Smooth muscle cell (in vitro differentiated cells): ENCODE results near the gene PRKCE. TPM values are rescaled to one million over a fixed set of nuclear protein-coding genes. Genes with fewer than 3 reads are reported as not detected.

ENCODE experiments used
- DNase-seq: peaks from one replicate; lab custom pipeline; 2025; ENCODE audit not compliant: unreplicated experiment; lab: John Stamatoyannopoulos, UW
- H2AFZ ChIP-seq: fragments of 200-600 bp; sonication (generic); 2 replicates; pipeline ENCODE4 v1.6.0; 2016; ENCODE audit warnings: antibody characterized with exemption, low read depth, mild to moderate bottlenecking
- H3F3A ChIP-seq: fragments of 200-600 bp; sonication (generic); 2 replicates; pipeline ENCODE4 v1.6.0; 2017; ENCODE audit warnings: antibody characterized with exemption, low read depth
- H3K27ac ChIP-seq: fragments of 200-600 bp; sonication (generic); 2 replicates; pipeline ENCODE4 v1.5.1; 2016; ENCODE audit warnings: low read depth, mild to moderate bottlenecking
- H3K27me3 ChIP-seq: fragments of 200-600 bp; sonication (generic); 2 replicates; pipeline ENCODE4 v1.6.1; 2016; ENCODE audit warnings: low read depth, mild to moderate bottlenecking
- H3K36me3 ChIP-seq: fragments of 200-600 bp; sonication (generic); 2 replicates; pipeline ENCODE4 v1.5.1; 2016; ENCODE audit warnings: low read depth
- H3K4me1 ChIP-seq: fragments of 200-600 bp; sonication (generic); 2 replicates; pipeline ENCODE4 v1.5.1; 2016; ENCODE audit warnings: low read depth
- H3K4me2 ChIP-seq: fragments of 200-600 bp; sonication (generic); 2 replicates; pipeline ENCODE4 v1.6.0; 2016; ENCODE audit warnings: mild to moderate bottlenecking
- H3K4me3 ChIP-seq: fragments of 200-600 bp; sonication (generic); 2 replicates; pipeline ENCODE4 v1.5.1; 2016; ENCODE audit warnings: mild to moderate bottlenecking
- H3K79me2 ChIP-seq: fragments of 200-600 bp; sonication (generic); 2 replicates; pipeline ENCODE4 v1.6.0; 2016; ENCODE audit warnings: low read depth, mild to moderate bottlenecking
- H3K9ac ChIP-seq: fragments of 200-600 bp; sonication (generic); 2 replicates; pipeline ENCODE4 v1.6.0; 2016; ENCODE audit warnings: low read depth
- H3K9me3 ChIP-seq: fragments of 200-600 bp; sonication (generic); replicated peaks from 2 replicates; pipeline ENCODE4 v1.5.1; 2016; ENCODE audit warnings: low read depth
- H4K20me1 ChIP-seq: fragments of 200-600 bp; sonication (generic); 2 replicates; pipeline ENCODE4 v1.6.0; 2016; ENCODE audit warnings: low read depth
- CTCF ChIP-seq: fragments of 200-600 bp; sonication (generic); IDR thresholded peaks from 2 replicates; pipeline ENCODE4 v1.5.1; 2017; ENCODE audit warnings: borderline replicate concordance, mild to moderate bottlenecking, antibody characterized with exemption; ENCODE audit not compliant: insufficient read depth, poor library complexity, severe bottlenecking
- WGBS: methylation state at CpG from one replicate; pipeline ENCODE4 v1.1.7; 2016; ENCODE audit warnings: low lambda C conversion rate; 5-methylcytosine and 5-hydroxymethylcytosine counted together
- polyA plus RNA-seq: library from polyadenylated mRNA; unstranded; fragments of >200 nt; fragmentation: Nextera tagmentation; extraction: Ambion mirVana; gene quantifications from 2 replicates; pipeline ENCODE4 v1.2.1, GENCODE V29; 2016
- total RNA-seq: library from RNA; depleted of rRNA; stranded (reverse); fragments of >200 nt; gene quantifications from 2 replicates; pipeline ENCODE4 v1.2.3, GENCODE V29; 2014

Gene PRKCE
- total and polyA plus RNA-seq, 2 experiments from 2014 or later: 20.6 to 29.1 TPM

- 92% methylated on average over 5 of the region's 5 CpGs for WGBS
Observed at GRCh38 chr2:45636008-45636407, 15.5 kb upstream of the PRKCE start.

GRCh38 chr2:45637440-45637839 is 14.0 kb upstream of the PRKCE start:
- H3F3A ChIP-seq: no peaks in the 10 kb centered on the region
- DNase-seq: no peak
- no peak overlapping the region for H2AFZ ChIP-seq
- H3K4me1 ChIP-seq: no peaks in the 10 kb centered on the region
- H3K9me3 ChIP-seq: no peaks in the 10 kb centered on the region
- no peak overlapping the region for H3K4me3 ChIP-seq
- no peak overlapping the region for H3K27ac ChIP-seq
- TF ChIP-seq CTCF: no peak
- H4K20me1 ChIP-seq: no peaks in the 10 kb centered on the region
- WGBS: 72% methylated on average over 5 of the region's 5 CpGs
- no peaks in the 10 kb centered on the region for H3K36me3 ChIP-seq
- H3K9ac ChIP-seq: no peak overlapping the region
- H3K27me3 ChIP-seq: peaks cover 54% of the 10 kb centered on the region
- no peak overlapping the region for H3K4me2 ChIP-seq
- no peaks in the 10 kb centered on the region for H3K79me2 ChIP-seq

More at GRCh38 chr2:45636008-45636407, 15.5 kb upstream of the PRKCE start:
- TF ChIP-seq CTCF: no peak
- H4K20me1 ChIP-seq: no peaks in the 10 kb centered on the region
- no peak for DNase-seq
- H3K4me1 ChIP-seq: no peaks in the 10 kb centered on the region
- H3K4me3 ChIP-seq: no peak overlapping the region
- H3K4me2 ChIP-seq: no peak overlapping the region
- no peaks in the 10 kb centered on the region for H3K36me3 ChIP-seq
- no peaks in the 10 kb centered on the region for H3F3A ChIP-seq
- no peak overlapping the region for H3K9ac ChIP-seq
- H3K9me3 ChIP-seq: no peaks in the 10 kb centered on the region
- H3K27me3 ChIP-seq: peaks cover 44% of the 10 kb centered on the region
- no peaks in the 10 kb centered on the region for H3K79me2 ChIP-seq
- H3K27ac ChIP-seq: no peak overlapping the region
- H2AFZ ChIP-seq: no peak overlapping the region

- DNase-seq: no peak
- no peak for TF ChIP-seq CTCF
- Histone ChIP-seq H4K20me1 (no peaks in the 10 kb centered on the region), H3K27me3 (peaks cover 45% of the 10 kb centered on the region), H3K9me3 (no peaks in the 10 kb centered on the region), H3K4me3 (no peak overlapping the region), H3K36me3 (no peaks in the 10 kb centered on the region), H3K79me2 (no peaks in the 10 kb centered on the region), H3F3A (no peaks in the 10 kb centered on the region), H3K4me2 (no peak overlapping the region), H3K9ac (no peak overlapping the region), H3K4me1 (no peaks in the 10 kb centered on the region), H3K27ac (no peak overlapping the region), H2AFZ (no peak overlapping the region)
- 66% methylated on average over 2 of the region's 2 CpGs for WGBS
Observed at GRCh38 chr2:45640576-45640975, 10.9 kb upstream of the PRKCE start.

- Histone ChIP-seq H3K27me3 (peaks cover 44% of the 10 kb centered on the region), H3K9me3 (no peaks in the 10 kb centered on the region), H3K4me2 (peak overlapping the region; percentile 97), H3F3A (peaks cover 2% of the 10 kb centered on the region), H3K36me3 (no peaks in the 10 kb centered on the region), H2AFZ (peak overlapping the region; percentile 96), H3K4me3 (peak overlapping the region; percentile 70), H4K20me1 (no peaks in the 10 kb centered on the region), H3K9ac (peak overlapping the region; percentile 84), H3K4me1 (no peaks in the 10 kb centered on the region), H3K27ac (no peak overlapping the region), H3K79me2 (no peaks in the 10 kb centered on the region)
- DNase-seq: no peak
- 50% methylated on average over 11 of the region's 11 CpGs for WGBS
- no peak for TF ChIP-seq CTCF
Observed at GRCh38 chr2:45643095-45643494, 8.4 kb upstream of the PRKCE start.
